K562 (cell line): ENCODE results near the gene WDR1. TPM values are rescaled to one million over a fixed set of nuclear protein-coding genes. Genes with fewer than 3 reads are reported as not detected.

Experiments
- ATAC-seq: fragments of 200-7000 bp; cut with Tn5 transposase; 3 replicates; pipeline ENCODE4 v1.9.1; 2020; ENCODE audit warnings: moderate library complexity
- BruUV-seq: library from RNA; stranded (reverse); fragments of 400-500 nt; replicated peaks from 2 replicates; lab custom pipeline; 2021; lab: Mats Ljungman, UMichigan
- CTCF ChIA-PET: fragments of 300-600 bp; formaldehyde crosslinking; extraction: SDS; loops from one replicate; lab custom pipeline; 2021; ENCODE audit warnings: low intra/inter-chr PET ratio; lab: Yijun Ruan, JAX
- POLR2A ChIA-PET: fragments of 300-600, 350-650 bp; sonication (Branson Sonifier 250); formaldehyde crosslinking; extraction: SDS; loops from one replicate; lab custom pipeline; 2021; ENCODE audit warnings: antibody characterized with exemption, inconsistent platforms; lab: Yijun Ruan, JAX
- DNase-seq, 4 experiments: peaks; one replicate each; pipeline versions ENCODE4 v3.0.0 to v3.0.0-alpha.2; 2011 to 2018; ENCODE audit warnings: low spot score in 3 of 4, mixed read lengths in 3 of 4; ENCODE audit errors: extremely low read depth in 1 of 4
- FAIRE-seq: peaks from 2 replicates; lab custom pipeline; 2011; peaks lifted over from hg19 to GRCh38; lab: Jason Lieb, UNC
- H2AFZ ChIP-seq: 2 replicates; pipeline ENCODE4 v1.6.0; 2011; ENCODE audit warnings: low read depth, low read length, control low read depth, inconsistent platforms
- H3K27ac ChIP-seq: fragments of 200-600 bp; 3 replicates; pipeline ENCODE4 v1.8.0; 2011; ENCODE audit warnings: low read depth, mild to moderate bottlenecking, control low read depth, inconsistent platforms, low read length, moderate library complexity, mixed read lengths; ENCODE audit errors: extremely low read depth
- H3K27me3 ChIP-seq, 2 experiments: fragments of 300-600 bp in 1 of 2; 2 replicates in 1 of 2; 3 replicates in 1 of 2; pipeline versions ENCODE4 v1.6.0 to v1.8.0; 2011; ENCODE audit warnings: inconsistent platforms in 2 of 2, low read length in 2 of 2, mild to moderate bottlenecking in 1 of 2, mixed read lengths in 1 of 2, moderate library complexity in 1 of 2; ENCODE audit not compliant: control insufficient read depth in 2 of 2, insufficient read depth in 2 of 2
- H3K36me3 ChIP-seq: fragments of 300-600 bp; 3 replicates; pipeline ENCODE4 v1.8.0; 2011; ENCODE audit warnings: mild to moderate bottlenecking, low read length, inconsistent platforms; ENCODE audit not compliant: control insufficient read depth, insufficient read depth
- H3K4me1 ChIP-seq, 2 experiments: fragments of 200-600 bp in 1 of 2; replicated peaks in 1 of 2; 2 replicates in 1 of 2; 3 replicates in 1 of 2; pipeline versions ENCODE4 v1.5.1 to v1.8.0; 2011; ENCODE audit warnings: inconsistent platforms in 2 of 2, low read length in 2 of 2, mild to moderate bottlenecking in 1 of 2, mixed read lengths in 1 of 2, moderate library complexity in 1 of 2; ENCODE audit not compliant: control insufficient read depth in 2 of 2, insufficient read depth in 2 of 2
- H3K4me2 ChIP-seq: 2 replicates; pipeline ENCODE4 v1.6.1; 2011; ENCODE audit warnings: low read length, control low read depth, inconsistent platforms, mixed read lengths; ENCODE audit not compliant: insufficient read depth
- H3K4me3 ChIP-seq: fragments of 200-600 bp; sonication (generic), shearing (Covaris generic); 2 replicates; pipeline ENCODE4 v1.5.1; 2016; ENCODE audit warnings: control low read depth, inconsistent platforms
- H3K79me2 ChIP-seq: fragments of 200-600 bp; 3 replicates; pipeline ENCODE4 v1.8.0; 2011; ENCODE audit warnings: low read length, inconsistent platforms; ENCODE audit not compliant: control insufficient read depth, insufficient read depth
- H3K9ac ChIP-seq, 2 experiments: 2 replicates each; pipeline versions ENCODE4 v1.6.0 to v1.6.1; 2011; ENCODE audit warnings: low read depth in 2 of 2, low read length in 2 of 2, control low read depth in 1 of 2, inconsistent platforms in 1 of 2, mild to moderate bottlenecking in 1 of 2, mixed read lengths in 1 of 2; ENCODE audit not compliant: insufficient read depth in 1 of 2
- H3K9me1 ChIP-seq: one replicate; pipeline ENCODE4 v1.6.0; 2011; ENCODE audit warnings: inconsistent platforms, mild to moderate bottlenecking, low read length, moderate library complexity; ENCODE audit not compliant: control insufficient read depth, insufficient read depth
- H3K9me3 ChIP-seq: replicated peaks from 2 replicates; pipeline ENCODE4 v1.5.1; 2011; ENCODE audit warnings: low read depth, low read length, inconsistent platforms; ENCODE audit not compliant: control insufficient read depth, insufficient read depth
- H4K20me1 ChIP-seq: replicated peaks from 2 replicates; pipeline ENCODE4 v1.6.1; 2011; ENCODE audit warnings: low read length, inconsistent platforms, mixed read lengths; ENCODE audit not compliant: control insufficient read depth, insufficient read depth
- BHLHE40 ChIP-seq: IDR thresholded peaks from 2 replicates; pipeline ENCODE4 v1.6.1; 2011; ENCODE audit warnings: low read length, improper control_type of control experiment
- CBX5 ChIP-seq: IDR thresholded peaks from 2 replicates; pipeline ENCODE4 v1.6.1; 2014; ENCODE audit warnings: low read depth, borderline replicate concordance
- POLR3G ChIP-seq: IDR thresholded peaks from 2 replicates; pipeline ENCODE4 v1.6.1; 2011; ENCODE audit not compliant: insufficient read length, insufficient replicate concordance; ENCODE audit errors: extremely low read depth
- ZC3H4 ChIP-seq: sonication (generic); formaldehyde crosslinking; IDR thresholded peaks from 2 replicates; pipeline ENCODE4 v1.9.0; 2021; ENCODE audit warnings: missing genetic modification reagents, borderline replicate concordance
- ZNF696 ChIP-seq: fragments of 250-450 bp; sonication (Bioruptor Pico); conservative IDR thresholded peaks from 2 replicates; pipeline ENCODE4 v1.4.0; 2020; ENCODE audit warnings: mild to moderate bottlenecking, moderate library complexity
- WGBS: fragments of 100-300 bp; shearing (Covaris generic); methylation state at CpG from one replicate; pipeline ENCODE4 v1.1.6; 2016; ENCODE audit warnings: low coverage, mixed read lengths; ENCODE audit not compliant: insufficient coverage; ENCODE audit errors: missing lambda C conversion rate; 5-methylcytosine and 5-hydroxymethylcytosine counted together
- in situ Hi-C: fragments of 300-500 bp; cut with MboI; formaldehyde crosslinking; loops from 4 replicates; pipeline ENCODE4 v1.15.0; 2018; ENCODE audit warnings: inconsistent platforms, mixed read lengths
- intact Hi-C: fragments of 100-400 bp; cut with micrococcal nuclease; formaldehyde crosslinking; loops from 2 replicates; pipeline ENCODE4 v1.14.2; 2022
- polyA plus RNA-seq, 8 experiments: library from polyadenylated mRNA; depleted of rRNA in 4 of 8; stranded (reverse) in 5 of 8; unstranded in 3 of 8; fragments of >200 nt; fragmentation: Nextera tagmentation in 2 of 8; fragmentation: Illumina TruSeq in 1 of 8; extraction: Ambion mirVana in 2 of 8; extraction: Trizol in 1 of 8; gene quantifications; 2 replicates each; pipeline versions ENCODE4 v1.2.1 to v1.2.3, GENCODE V29; 2011 to 2014; ENCODE audit warnings: inconsistent platforms in 1 of 8, missing spikeins in 1 of 8
- total RNA-seq, 7 experiments: library from RNA; depleted of rRNA in 6 of 7; stranded (reverse); fragments of >200 nt in 6 of 7; fragmentation: Illumina TruSeq in 2 of 7; extraction: Trizol in 2 of 7; gene quantifications; 2 replicates each; pipeline versions ENCODE4 v1.2.1 to v1.2.3, GENCODE V29; 2011 to 2021; ENCODE audit warnings: low replicate concordance in 1 of 7
- TF ChIP-seq, protein P1 (sequence below): sonication (generic); formaldehyde crosslinking; IDR thresholded peaks from 2 replicates; pipeline ENCODE4 v1.8.0; 2023; ENCODE audit warnings: missing genetic modification reagents, mild to moderate bottlenecking, borderline replicate concordance
- TF ChIP-seq, protein P2 (sequence below): sonication (generic); formaldehyde crosslinking; IDR thresholded peaks from 2 replicates; pipeline ENCODE4 v1.8.1; 2023; ENCODE audit warnings: mild to moderate bottlenecking, missing genetic modification reagents
- TF ChIP-seq, protein P3 (sequence below): sonication (generic); formaldehyde crosslinking; IDR thresholded peaks from 2 replicates; pipeline ENCODE4 v1.8.0; 2022; ENCODE audit warnings: mild to moderate bottlenecking, missing genetic modification reagents
- TF ChIP-seq, protein P4 (sequence below): fragments of 450-650 bp; IDR thresholded peaks from 2 replicates; pipeline ENCODE4 v1.6.1; 2018; ENCODE audit warnings: mild to moderate bottlenecking, low read depth; ENCODE audit not compliant: partially characterized antibody
- TF ChIP-seq, protein P5 (sequence below): sonication (generic); formaldehyde crosslinking; IDR thresholded peaks from 2 replicates; pipeline ENCODE4 v1.8.1; 2023; ENCODE audit warnings: mild to moderate bottlenecking, missing genetic modification reagents

WDR1 gene
- total and polyA plus RNA-seq, 9 of the 15 experiments (the other 6 are each of a cell fraction or from before 2014, with no cell fraction given): 16.1 to 213 (median 125) TPM

DNA sequence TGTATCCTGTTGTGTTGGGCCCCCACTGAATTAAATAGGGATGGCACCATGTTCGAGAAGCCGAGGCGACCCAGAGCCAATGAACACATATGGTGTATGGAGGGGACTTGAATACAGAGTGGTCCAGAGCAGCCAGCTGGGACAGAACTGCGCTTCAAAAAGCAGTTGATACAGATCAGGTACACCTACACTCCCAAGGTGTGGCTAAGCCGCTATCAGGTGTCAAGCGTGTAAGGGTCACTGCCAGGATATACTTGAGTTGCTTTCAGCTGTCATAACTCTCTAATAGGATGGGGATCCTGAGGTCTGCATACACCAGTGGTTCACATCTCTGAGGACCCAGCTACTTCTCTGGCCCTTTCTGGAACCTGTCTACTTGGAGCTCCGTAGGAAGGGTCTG lies 3.2 kb upstream of the WDR1 start:
- no peak overlapping the region for H3K4me2 ChIP-seq
- no peaks in the 10 kb centered on the region for H3K27me3 ChIP-seq
- ATAC-seq: no peak
- no peak overlapping the region for H3K27ac ChIP-seq
- H3K9me3 ChIP-seq: no peaks in the 10 kb centered on the region
- no peak overlapping the region for H2AFZ ChIP-seq
- ChIA-PET CTCF (no interaction called here), POLR2A (interaction anchor here (0.7 to 7.3 kb wide), 17 partner anchors 12 to 362 kb away, joined by 3 to 216 read pairs (median 6); partner anchors contain the start of gene ZNF518B)
- H3K79me2 ChIP-seq: peaks cover 26% of the 10 kb centered on the region
- peaks cover 11% of the 10 kb centered on the region for H3K36me3 ChIP-seq
- in situ Hi-C loops (no loop called here), intact Hi-C loops (no loop called here)
- WGBS: 64% methylated on average over 7 of the region's 7 CpGs
- no peak overlapping the region for H3K9ac ChIP-seq
- no peaks in the 10 kb centered on the region for H3K9me1 ChIP-seq
- no peak for FAIRE-seq
- no TSS peak for BruUV-seq
- no peak for DNase-seq
- H3K4me1 ChIP-seq: peaks cover 26 to 41% of the 10 kb centered on the region in 2 experiments
- peaks cover 11% of the 10 kb centered on the region for H4K20me1 ChIP-seq
- H3K4me3 ChIP-seq: no peak overlapping the region
- TF ChIP-seq, protein P1, sequence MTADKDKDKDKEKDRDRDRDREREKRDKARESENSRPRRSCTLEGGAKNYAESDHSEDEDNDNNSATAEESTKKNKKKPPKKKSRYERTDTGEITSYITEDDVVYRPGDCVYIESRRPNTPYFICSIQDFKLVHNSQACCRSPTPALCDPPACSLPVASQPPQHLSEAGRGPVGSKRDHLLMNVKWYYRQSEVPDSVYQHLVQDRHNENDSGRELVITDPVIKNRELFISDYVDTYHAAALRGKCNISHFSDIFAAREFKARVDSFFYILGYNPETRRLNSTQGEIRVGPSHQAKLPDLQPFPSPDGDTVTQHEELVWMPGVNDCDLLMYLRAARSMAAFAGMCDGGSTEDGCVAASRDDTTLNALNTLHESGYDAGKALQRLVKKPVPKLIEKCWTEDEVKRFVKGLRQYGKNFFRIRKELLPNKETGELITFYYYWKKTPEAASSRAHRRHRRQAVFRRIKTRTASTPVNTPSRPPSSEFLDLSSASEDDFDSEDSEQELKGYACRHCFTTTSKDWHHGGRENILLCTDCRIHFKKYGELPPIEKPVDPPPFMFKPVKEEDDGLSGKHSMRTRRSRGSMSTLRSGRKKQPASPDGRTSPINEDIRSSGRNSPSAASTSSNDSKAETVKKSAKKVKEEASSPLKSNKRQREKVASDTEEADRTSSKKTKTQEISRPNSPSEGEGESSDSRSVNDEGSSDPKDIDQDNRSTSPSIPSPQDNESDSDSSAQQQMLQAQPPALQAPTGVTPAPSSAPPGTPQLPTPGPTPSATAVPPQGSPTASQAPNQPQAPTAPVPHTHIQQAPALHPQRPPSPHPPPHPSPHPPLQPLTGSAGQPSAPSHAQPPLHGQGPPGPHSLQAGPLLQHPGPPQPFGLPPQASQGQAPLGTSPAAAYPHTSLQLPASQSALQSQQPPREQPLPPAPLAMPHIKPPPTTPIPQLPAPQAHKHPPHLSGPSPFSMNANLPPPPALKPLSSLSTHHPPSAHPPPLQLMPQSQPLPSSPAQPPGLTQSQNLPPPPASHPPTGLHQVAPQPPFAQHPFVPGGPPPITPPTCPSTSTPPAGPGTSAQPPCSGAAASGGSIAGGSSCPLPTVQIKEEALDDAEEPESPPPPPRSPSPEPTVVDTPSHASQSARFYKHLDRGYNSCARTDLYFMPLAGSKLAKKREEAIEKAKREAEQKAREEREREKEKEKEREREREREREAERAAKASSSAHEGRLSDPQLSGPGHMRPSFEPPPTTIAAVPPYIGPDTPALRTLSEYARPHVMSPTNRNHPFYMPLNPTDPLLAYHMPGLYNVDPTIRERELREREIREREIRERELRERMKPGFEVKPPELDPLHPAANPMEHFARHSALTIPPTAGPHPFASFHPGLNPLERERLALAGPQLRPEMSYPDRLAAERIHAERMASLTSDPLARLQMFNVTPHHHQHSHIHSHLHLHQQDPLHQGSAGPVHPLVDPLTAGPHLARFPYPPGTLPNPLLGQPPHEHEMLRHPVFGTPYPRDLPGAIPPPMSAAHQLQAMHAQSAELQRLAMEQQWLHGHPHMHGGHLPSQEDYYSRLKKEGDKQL (CRISPR knock-in tag): no peak
- TF ChIP-seq, protein P2, sequence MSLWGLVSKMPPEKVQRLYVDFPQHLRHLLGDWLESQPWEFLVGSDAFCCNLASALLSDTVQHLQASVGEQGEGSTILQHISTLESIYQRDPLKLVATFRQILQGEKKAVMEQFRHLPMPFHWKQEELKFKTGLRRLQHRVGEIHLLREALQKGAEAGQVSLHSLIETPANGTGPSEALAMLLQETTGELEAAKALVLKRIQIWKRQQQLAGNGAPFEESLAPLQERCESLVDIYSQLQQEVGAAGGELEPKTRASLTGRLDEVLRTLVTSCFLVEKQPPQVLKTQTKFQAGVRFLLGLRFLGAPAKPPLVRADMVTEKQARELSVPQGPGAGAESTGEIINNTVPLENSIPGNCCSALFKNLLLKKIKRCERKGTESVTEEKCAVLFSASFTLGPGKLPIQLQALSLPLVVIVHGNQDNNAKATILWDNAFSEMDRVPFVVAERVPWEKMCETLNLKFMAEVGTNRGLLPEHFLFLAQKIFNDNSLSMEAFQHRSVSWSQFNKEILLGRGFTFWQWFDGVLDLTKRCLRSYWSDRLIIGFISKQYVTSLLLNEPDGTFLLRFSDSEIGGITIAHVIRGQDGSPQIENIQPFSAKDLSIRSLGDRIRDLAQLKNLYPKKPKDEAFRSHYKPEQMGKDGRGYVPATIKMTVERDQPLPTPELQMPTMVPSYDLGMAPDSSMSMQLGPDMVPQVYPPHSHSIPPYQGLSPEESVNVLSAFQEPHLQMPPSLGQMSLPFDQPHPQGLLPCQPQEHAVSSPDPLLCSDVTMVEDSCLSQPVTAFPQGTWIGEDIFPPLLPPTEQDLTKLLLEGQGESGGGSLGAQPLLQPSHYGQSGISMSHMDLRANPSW: no peak
- TF ChIP-seq, protein P3, sequence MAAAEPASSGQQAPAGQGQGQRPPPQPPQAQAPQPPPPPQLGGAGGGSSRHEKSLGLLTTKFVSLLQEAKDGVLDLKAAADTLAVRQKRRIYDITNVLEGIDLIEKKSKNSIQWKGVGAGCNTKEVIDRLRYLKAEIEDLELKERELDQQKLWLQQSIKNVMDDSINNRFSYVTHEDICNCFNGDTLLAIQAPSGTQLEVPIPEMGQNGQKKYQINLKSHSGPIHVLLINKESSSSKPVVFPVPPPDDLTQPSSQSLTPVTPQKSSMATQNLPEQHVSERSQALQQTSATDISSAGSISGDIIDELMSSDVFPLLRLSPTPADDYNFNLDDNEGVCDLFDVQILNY (CRISPR knock-in tag): no peak
- TF ChIP-seq, protein P4, sequence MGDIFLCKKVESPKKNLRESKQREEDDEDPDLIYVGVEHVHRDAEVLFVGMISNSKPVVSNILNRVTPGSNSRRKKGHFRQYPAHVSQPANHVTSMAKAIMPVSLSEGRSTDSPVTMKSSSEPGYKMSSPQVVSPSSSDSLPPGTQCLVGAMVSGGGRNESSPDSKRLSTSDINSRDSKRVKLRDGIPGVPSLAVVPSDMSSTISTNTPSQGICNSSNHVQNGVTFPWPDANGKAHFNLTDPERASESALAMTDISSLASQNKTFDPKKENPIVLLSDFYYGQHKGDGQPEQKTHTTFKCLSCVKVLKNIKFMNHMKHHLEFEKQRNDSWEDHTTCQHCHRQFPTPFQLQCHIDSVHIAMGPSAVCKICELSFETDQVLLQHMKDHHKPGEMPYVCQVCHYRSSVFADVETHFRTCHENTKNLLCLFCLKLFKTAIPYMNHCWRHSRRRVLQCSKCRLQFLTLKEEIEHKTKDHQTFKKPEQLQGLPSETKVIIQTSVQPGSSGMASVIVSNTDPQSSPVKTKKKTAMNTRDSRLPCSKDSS: no peak
- TF ChIP-seq POLR3G: no peak
- no peak for TF ChIP-seq BHLHE40
- TF ChIP-seq, protein P5, sequence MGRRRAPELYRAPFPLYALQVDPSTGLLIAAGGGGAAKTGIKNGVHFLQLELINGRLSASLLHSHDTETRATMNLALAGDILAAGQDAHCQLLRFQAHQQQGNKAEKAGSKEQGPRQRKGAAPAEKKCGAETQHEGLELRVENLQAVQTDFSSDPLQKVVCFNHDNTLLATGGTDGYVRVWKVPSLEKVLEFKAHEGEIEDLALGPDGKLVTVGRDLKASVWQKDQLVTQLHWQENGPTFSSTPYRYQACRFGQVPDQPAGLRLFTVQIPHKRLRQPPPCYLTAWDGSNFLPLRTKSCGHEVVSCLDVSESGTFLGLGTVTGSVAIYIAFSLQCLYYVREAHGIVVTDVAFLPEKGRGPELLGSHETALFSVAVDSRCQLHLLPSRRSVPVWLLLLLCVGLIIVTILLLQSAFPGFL: no peak
- TF ChIP-seq ZC3H4 (CRISPR knock-in tag): no peak
- TF ChIP-seq ZNF696 (CRISPR knock-in tag): no peak
- no peak for TF ChIP-seq CBX5
